K562 (cell line): ENCODE results near the gene STXBP6. TPM values are rescaled to one million over a fixed set of nuclear protein-coding genes. Genes with fewer than 3 reads are reported as not detected.

Source experiments
- ATAC-seq: fragments of 200-7000 bp; cut with Tn5 transposase; 3 replicates; pipeline ENCODE4 v1.9.1; 2020; ENCODE audit warnings: moderate library complexity
- BruUV-seq: library from RNA; stranded (reverse); fragments of 400-500 nt; replicated peaks from 2 replicates; lab custom pipeline; 2021; lab: Mats Ljungman, UMichigan
- CTCF ChIA-PET: fragments of 300-600 bp; formaldehyde crosslinking; extraction: SDS; loops from one replicate; lab custom pipeline; 2021; ENCODE audit warnings: low intra/inter-chr PET ratio; lab: Yijun Ruan, JAX
- POLR2A ChIA-PET: fragments of 300-600, 350-650 bp; sonication (Branson Sonifier 250); formaldehyde crosslinking; extraction: SDS; loops from one replicate; lab custom pipeline; 2021; ENCODE audit warnings: antibody characterized with exemption, inconsistent platforms; lab: Yijun Ruan, JAX
- DNase-seq, 4 experiments: peaks; one replicate each; pipeline versions ENCODE4 v3.0.0 to v3.0.0-alpha.2; 2011 to 2018; ENCODE audit warnings: low spot score in 3 of 4, mixed read lengths in 3 of 4; ENCODE audit errors: extremely low read depth in 1 of 4
- FAIRE-seq: peaks from 2 replicates; lab custom pipeline; 2011; peaks lifted over from hg19 to GRCh38; lab: Jason Lieb, UNC
- H2AFZ ChIP-seq: 2 replicates; pipeline ENCODE4 v1.6.0; 2011; ENCODE audit warnings: low read depth, low read length, control low read depth, inconsistent platforms
- H3K27ac ChIP-seq: fragments of 200-600 bp; 3 replicates; pipeline ENCODE4 v1.8.0; 2011; ENCODE audit warnings: low read depth, mild to moderate bottlenecking, control low read depth, inconsistent platforms, low read length, moderate library complexity, mixed read lengths; ENCODE audit errors: extremely low read depth
- H3K27me3 ChIP-seq, 2 experiments: fragments of 300-600 bp in 1 of 2; 2 replicates in 1 of 2; 3 replicates in 1 of 2; pipeline versions ENCODE4 v1.6.0 to v1.8.0; 2011; ENCODE audit warnings: inconsistent platforms in 2 of 2, low read length in 2 of 2, mild to moderate bottlenecking in 1 of 2, mixed read lengths in 1 of 2, moderate library complexity in 1 of 2; ENCODE audit not compliant: control insufficient read depth in 2 of 2, insufficient read depth in 2 of 2
- H3K36me3 ChIP-seq: fragments of 300-600 bp; 3 replicates; pipeline ENCODE4 v1.8.0; 2011; ENCODE audit warnings: mild to moderate bottlenecking, low read length, inconsistent platforms; ENCODE audit not compliant: control insufficient read depth, insufficient read depth
- H3K4me1 ChIP-seq, 2 experiments: fragments of 200-600 bp in 1 of 2; replicated peaks in 1 of 2; 2 replicates in 1 of 2; 3 replicates in 1 of 2; pipeline versions ENCODE4 v1.5.1 to v1.8.0; 2011; ENCODE audit warnings: inconsistent platforms in 2 of 2, low read length in 2 of 2, mild to moderate bottlenecking in 1 of 2, mixed read lengths in 1 of 2, moderate library complexity in 1 of 2; ENCODE audit not compliant: control insufficient read depth in 2 of 2, insufficient read depth in 2 of 2
- H3K4me2 ChIP-seq: 2 replicates; pipeline ENCODE4 v1.6.1; 2011; ENCODE audit warnings: low read length, control low read depth, inconsistent platforms, mixed read lengths; ENCODE audit not compliant: insufficient read depth
- H3K4me3 ChIP-seq: fragments of 200-600 bp; sonication (generic), shearing (Covaris generic); 2 replicates; pipeline ENCODE4 v1.5.1; 2016; ENCODE audit warnings: control low read depth, inconsistent platforms
- H3K79me2 ChIP-seq: fragments of 200-600 bp; 3 replicates; pipeline ENCODE4 v1.8.0; 2011; ENCODE audit warnings: low read length, inconsistent platforms; ENCODE audit not compliant: control insufficient read depth, insufficient read depth
- H3K9ac ChIP-seq, 2 experiments: 2 replicates each; pipeline versions ENCODE4 v1.6.0 to v1.6.1; 2011; ENCODE audit warnings: low read depth in 2 of 2, low read length in 2 of 2, control low read depth in 1 of 2, inconsistent platforms in 1 of 2, mild to moderate bottlenecking in 1 of 2, mixed read lengths in 1 of 2; ENCODE audit not compliant: insufficient read depth in 1 of 2
- H3K9me1 ChIP-seq: one replicate; pipeline ENCODE4 v1.6.0; 2011; ENCODE audit warnings: inconsistent platforms, mild to moderate bottlenecking, low read length, moderate library complexity; ENCODE audit not compliant: control insufficient read depth, insufficient read depth
- H3K9me3 ChIP-seq: replicated peaks from 2 replicates; pipeline ENCODE4 v1.5.1; 2011; ENCODE audit warnings: low read depth, low read length, inconsistent platforms; ENCODE audit not compliant: control insufficient read depth, insufficient read depth
- H4K20me1 ChIP-seq: replicated peaks from 2 replicates; pipeline ENCODE4 v1.6.1; 2011; ENCODE audit warnings: low read length, inconsistent platforms, mixed read lengths; ENCODE audit not compliant: control insufficient read depth, insufficient read depth
- ARID3B ChIP-seq: fragments of 250-450 bp; sonication (Bioruptor Pico); IDR thresholded peaks from 2 replicates; pipeline ENCODE4 v1.4.0; 2020; ENCODE audit warnings: borderline replicate concordance
- ATF7 ChIP-seq: fragments of 450-650 bp; IDR thresholded peaks from 2 replicates; pipeline ENCODE4 v1.7.1; 2014; ENCODE audit warnings: mild to moderate bottlenecking, moderate library complexity
- COPS2 ChIP-seq: fragments of 450-650 bp; conservative IDR thresholded peaks from 2 replicates; pipeline ENCODE4 v1.6.1; 2016; ENCODE audit warnings: mild to moderate bottlenecking, moderate library complexity
- FOXM1 ChIP-seq, 2 experiments: fragments of 450-650 bp in 1 of 2; sonication (generic) in 1 of 2; formaldehyde crosslinking in 1 of 2; IDR thresholded peaks; 2 replicates each; pipeline versions ENCODE4 v1.6.1 to v1.9.0; 2017 to 2022; ENCODE audit warnings: low read depth in 2 of 2, mild to moderate bottlenecking in 2 of 2, missing genetic modification reagents in 1 of 2, moderate library complexity in 1 of 2
- HNRNPH1 ChIP-seq: fragments of 200-400 bp; formaldehyde crosslinking; optimal IDR thresholded peaks from 2 replicates; pipeline ENCODE3; 2017; ENCODE audit warnings: low read depth, mild to moderate bottlenecking, low read length, moderate library complexity
- HNRNPL ChIP-seq: fragments of 200-400 bp; formaldehyde crosslinking; IDR thresholded peaks from 2 replicates; pipeline ENCODE4 v1.6.1; 2017; ENCODE audit warnings: low read depth, mild to moderate bottlenecking, low read length
- KAT2B ChIP-seq: IDR thresholded peaks from one replicate; pipeline ENCODE4 v1.6.1; 2012; ENCODE audit warnings: low read depth, mild to moderate bottlenecking, control low read depth, inconsistent platforms, low read length, moderate library complexity
- PATZ1 ChIP-seq: fragments of 250-450 bp; sonication (Bioruptor Pico); IDR thresholded peaks from 2 replicates; pipeline ENCODE4 v1.5.0; 2020; ENCODE audit warnings: mild to moderate bottlenecking, borderline replicate concordance
- PURB ChIP-seq: sonication (generic); formaldehyde crosslinking; IDR thresholded peaks from 2 replicates; pipeline ENCODE4 v1.9.0; 2021; ENCODE audit warnings: low read depth, mild to moderate bottlenecking, missing genetic modification reagents
- ZNF134 ChIP-seq: fragments of 250-450 bp; sonication (Bioruptor Pico); conservative IDR thresholded peaks from 2 replicates; pipeline ENCODE4 v1.4.0; 2020
- ZNF583 ChIP-seq: fragments of 250-450 bp; sonication (Bioruptor Pico); IDR thresholded peaks from 2 replicates; pipeline ENCODE4 v1.4.0; 2020
- WGBS: fragments of 100-300 bp; shearing (Covaris generic); methylation state at CpG from one replicate; pipeline ENCODE4 v1.1.6; 2016; ENCODE audit warnings: low coverage, mixed read lengths; ENCODE audit not compliant: insufficient coverage; ENCODE audit errors: missing lambda C conversion rate; 5-methylcytosine and 5-hydroxymethylcytosine counted together
- in situ Hi-C: fragments of 300-500 bp; cut with MboI; formaldehyde crosslinking; loops from 4 replicates; pipeline ENCODE4 v1.15.0; 2018; ENCODE audit warnings: inconsistent platforms, mixed read lengths
- intact Hi-C: fragments of 100-400 bp; cut with micrococcal nuclease; formaldehyde crosslinking; loops from 2 replicates; pipeline ENCODE4 v1.14.2; 2022
- polyA plus RNA-seq, 8 experiments: library from polyadenylated mRNA; depleted of rRNA in 4 of 8; stranded (reverse) in 5 of 8; unstranded in 3 of 8; fragments of >200 nt; fragmentation: Nextera tagmentation in 2 of 8; fragmentation: Illumina TruSeq in 1 of 8; extraction: Ambion mirVana in 2 of 8; extraction: Trizol in 1 of 8; gene quantifications; 2 replicates each; pipeline versions ENCODE4 v1.2.1 to v1.2.3, GENCODE V29; 2011 to 2014; ENCODE audit warnings: inconsistent platforms in 1 of 8, missing spikeins in 1 of 8
- total RNA-seq, 7 experiments: library from RNA; depleted of rRNA in 6 of 7; stranded (reverse); fragments of >200 nt in 6 of 7; fragmentation: Illumina TruSeq in 2 of 7; extraction: Trizol in 2 of 7; gene quantifications; 2 replicates each; pipeline versions ENCODE4 v1.2.1 to v1.2.3, GENCODE V29; 2011 to 2021; ENCODE audit warnings: low replicate concordance in 1 of 7

STXBP6 gene
- total and polyA plus RNA-seq, 9 of the 15 experiments (the other 6 are each of a cell fraction or from before 2014, with no cell fraction given) = 0.27 to 0.89 (median 0.59) TPM

GRCh38 chr14:24808412-24808811, 241.5 kb downstream of the STXBP6 start:
- no peaks in the 10 kb centered on the region for H4K20me1 ChIP-seq
- H3K9me3 ChIP-seq = no peaks in the 10 kb centered on the region
- BruUV-seq = no TSS peak
- H3K9me1 ChIP-seq = no peaks in the 10 kb centered on the region
- H3K9ac ChIP-seq = no peak overlapping the region
- DNase-seq (no peak), FAIRE-seq (no peak), ATAC-seq (no peak)
- H3K36me3 ChIP-seq = no peaks in the 10 kb centered on the region
- no peaks in the 10 kb centered on the region for H3K79me2 ChIP-seq
- H2AFZ ChIP-seq = no peak overlapping the region
- TF ChIP-seq ARID3B (no peak), ZNF134 (CRISPR knock-in tag) (no peak), FOXM1 (IDR thresholded peaks at IDR 0.05; ENCODE audit: low read depth) (no peak), FOXM1 (CRISPR knock-in tag; IDR thresholded peaks at IDR 0.05; ENCODE audit: low read depth) (no peak), ZNF583 (no peak), HNRNPL (no peak), PURB (CRISPR knock-in tag) (no peak), PATZ1 (CRISPR knock-in tag) (no peak), HNRNPH1 (no peak), ATF7 (no peak), KAT2B (no peak), COPS2 (no peak)
- no peak overlapping the region for H3K4me3 ChIP-seq
- ChIA-PET CTCF (no interaction called here), POLR2A (no interaction called here)
- H3K27ac ChIP-seq = no peak overlapping the region
- no peak overlapping the region for H3K4me2 ChIP-seq
- H3K27me3 ChIP-seq = no peaks in the 10 kb centered on the region; a peak in 2 of 5 replicates
- in situ Hi-C loops (loop anchor here (10.0 to 25.0 kb wide), 2 partner anchors 236 to 329 kb away; no protein-coding TSS in a partner anchor), intact Hi-C loops (loop anchor here (5.0 kb wide), 1 partner anchor 344 kb away; no protein-coding TSS in a partner anchor)
- 5% methylated on average over 6 of the region's 6 CpGs for WGBS
- H3K4me1 ChIP-seq = no peaks in the 10 kb centered on the region
